ENCODE data around the gene NRSN1. TPM values are rescaled to one million over a fixed set of nuclear protein-coding genes. Genes with fewer than 3 reads are reported as not detected.

The NRSN1 gene
- total and polyA plus RNA-seq, 4 donors = not detected

DNA sequence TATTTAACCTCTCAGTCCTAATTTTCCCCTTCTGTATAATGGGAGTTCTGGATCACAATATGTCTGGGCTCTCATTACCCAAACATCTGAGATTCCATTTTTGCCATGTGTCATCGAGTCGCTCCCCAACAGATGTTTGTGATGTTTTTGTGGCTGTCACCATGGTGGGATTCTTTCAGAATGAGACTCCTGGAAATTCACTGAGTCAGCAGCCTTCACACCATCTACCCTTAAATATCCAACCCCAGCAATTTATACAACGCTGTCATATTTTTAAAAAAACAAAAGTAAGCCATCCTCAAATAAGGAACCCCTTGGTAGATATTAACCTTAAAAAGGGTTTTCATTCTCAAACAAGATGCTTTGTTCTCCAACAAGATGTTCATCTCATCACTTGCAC is 20.9 kb downstream of the NRSN1 start:
- no peaks in the 10 kb centered on the region for H3K36me3 ChIP-seq (ENCODE audit: control insufficient read depth in 4 of 4, insufficient read depth in 3 of 4, low read depth in 1 of 4, low read length in 3 of 4)
- no peaks in the 10 kb centered on the region for H3K9me3 ChIP-seq (ENCODE audit: control insufficient read depth in 4 of 4, low read length in 3 of 4)
- no peak for TF ChIP-seq FOXA2 (IDR thresholded peaks at IDR 0.05)
- TF ChIP-seq TAF1 (conservative IDR thresholded peaks at IDR 0.05) = no peak
- no peak for TF ChIP-seq NR2F2 (IDR thresholded peaks at IDR 0.05)
- TF ChIP-seq, protein P1, sequence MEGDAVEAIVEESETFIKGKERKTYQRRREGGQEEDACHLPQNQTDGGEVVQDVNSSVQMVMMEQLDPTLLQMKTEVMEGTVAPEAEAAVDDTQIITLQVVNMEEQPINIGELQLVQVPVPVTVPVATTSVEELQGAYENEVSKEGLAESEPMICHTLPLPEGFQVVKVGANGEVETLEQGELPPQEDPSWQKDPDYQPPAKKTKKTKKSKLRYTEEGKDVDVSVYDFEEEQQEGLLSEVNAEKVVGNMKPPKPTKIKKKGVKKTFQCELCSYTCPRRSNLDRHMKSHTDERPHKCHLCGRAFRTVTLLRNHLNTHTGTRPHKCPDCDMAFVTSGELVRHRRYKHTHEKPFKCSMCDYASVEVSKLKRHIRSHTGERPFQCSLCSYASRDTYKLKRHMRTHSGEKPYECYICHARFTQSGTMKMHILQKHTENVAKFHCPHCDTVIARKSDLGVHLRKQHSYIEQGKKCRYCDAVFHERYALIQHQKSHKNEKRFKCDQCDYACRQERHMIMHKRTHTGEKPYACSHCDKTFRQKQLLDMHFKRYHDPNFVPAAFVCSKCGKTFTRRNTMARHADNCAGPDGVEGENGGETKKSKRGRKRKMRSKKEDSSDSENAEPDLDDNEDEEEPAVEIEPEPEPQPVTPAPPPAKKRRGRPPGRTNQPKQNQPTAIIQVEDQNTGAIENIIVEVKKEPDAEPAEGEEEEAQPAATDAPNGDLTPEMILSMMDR (IDR thresholded peaks at IDR 0.05; ENCODE audit: low read depth, low read length, missing input control) = no peak
- TF ChIP-seq GABPA (IDR thresholded peaks at IDR 0.05 in 1 of 2, conservative IDR thresholded peaks at IDR 0.05 in 1 of 2) = no peak
- no peak for TF ChIP-seq ATF3 (IDR thresholded peaks at IDR 0.05)
- no peak for TF ChIP-seq REST (IDR thresholded peaks at IDR 0.05)
- no peak for TF ChIP-seq EGR1 (IDR thresholded peaks at IDR 0.05; ENCODE audit: low read depth in 2 of 2)
- no peak for TF ChIP-seq SP1 (IDR thresholded peaks at IDR 0.05)
- TF ChIP-seq JUND (IDR thresholded peaks at IDR 0.05) = no peak
- no peak for TF ChIP-seq RAD21 (IDR thresholded peaks at IDR 0.05)
- TF ChIP-seq YY1 (IDR thresholded peaks at IDR 0.05) = no peak
- TF ChIP-seq FOXA1 (IDR thresholded peaks at IDR 0.05) = no peak
- no peak for TF ChIP-seq MAX (IDR thresholded peaks at IDR 0.05)
- TF ChIP-seq, protein P2, sequence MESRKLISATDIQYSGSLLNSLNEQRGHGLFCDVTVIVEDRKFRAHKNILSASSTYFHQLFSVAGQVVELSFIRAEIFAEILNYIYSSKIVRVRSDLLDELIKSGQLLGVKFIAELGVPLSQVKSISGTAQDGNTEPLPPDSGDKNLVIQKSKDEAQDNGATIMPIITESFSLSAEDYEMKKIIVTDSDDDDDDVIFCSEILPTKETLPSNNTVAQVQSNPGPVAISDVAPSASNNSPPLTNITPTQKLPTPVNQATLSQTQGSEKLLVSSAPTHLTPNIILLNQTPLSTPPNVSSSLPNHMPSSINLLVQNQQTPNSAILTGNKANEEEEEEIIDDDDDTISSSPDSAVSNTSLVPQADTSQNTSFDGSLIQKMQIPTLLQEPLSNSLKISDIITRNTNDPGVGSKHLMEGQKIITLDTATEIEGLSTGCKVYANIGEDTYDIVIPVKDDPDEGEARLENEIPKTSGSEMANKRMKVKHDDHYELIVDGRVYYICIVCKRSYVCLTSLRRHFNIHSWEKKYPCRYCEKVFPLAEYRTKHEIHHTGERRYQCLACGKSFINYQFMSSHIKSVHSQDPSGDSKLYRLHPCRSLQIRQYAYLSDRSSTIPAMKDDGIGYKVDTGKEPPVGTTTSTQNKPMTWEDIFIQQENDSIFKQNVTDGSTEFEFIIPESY (IDR thresholded peaks at IDR 0.05) = no peak
- TF ChIP-seq HNF4A (conservative IDR thresholded peaks at IDR 0.05) = no peak
- TF ChIP-seq HNF4G (IDR thresholded peaks at IDR 0.05) = no peak
- TF ChIP-seq RXRA (IDR thresholded peaks at IDR 0.05) = no peak
- no peaks in the 10 kb centered on the region for H3K27me3 ChIP-seq (ENCODE audit: control insufficient read depth in 4 of 4, insufficient read depth in 4 of 4, low read length in 3 of 4)
- no peak overlapping the region for H3K4me3 ChIP-seq (ENCODE audit: low read depth in 1 of 3, low read length in 3 of 3)
- H3K9ac ChIP-seq (ENCODE audit: low read depth in 1 of 2, low read length in 2 of 2) = no peak overlapping the region
- no peak for DNase-seq (ENCODE audit: low spot score)
- H3K4me1 ChIP-seq (ENCODE audit: control insufficient read depth in 4 of 4, insufficient read depth in 4 of 4, low read length in 3 of 4) = no peaks in the 10 kb centered on the region
- H3K27ac ChIP-seq (ENCODE audit: low read depth in 1 of 2, low read length in 2 of 2) = no peak overlapping the region
- whole genome bisulfite sequencing = 91% methylated on average over 3 of the region's 3 CpGs

Measured in liver (tissue), 9 donors.